GM12878 (cell line): ENCODE results near the gene PKD1L1. TPM values are rescaled to one million over a fixed set of nuclear protein-coding genes. Genes with fewer than 3 reads are reported as not detected.

Experiments
- ATAC-seq: fragments of 200-7000 bp; cut with Tn5 transposase; 3 replicates; pipeline ENCODE4 v1.9.1; 2020; ENCODE audit warnings: mild to moderate bottlenecking, moderate library complexity
- BruUV-seq: library from RNA; stranded (reverse); fragments of 400-500 nt; replicated peaks from 2 replicates; lab custom pipeline; 2021; lab: Mats Ljungman, UMichigan
- CTCF ChIA-PET: fragments of 300-600 bp; sonication (Branson Sonifier 250); formaldehyde crosslinking; extraction: SDS; loops from one replicate; lab custom pipeline; 2021; ENCODE audit warnings: inconsistent platforms; lab: Yijun Ruan, JAX
- POLR2A ChIA-PET: fragments of 350-600 bp; formaldehyde crosslinking; extraction: SDS; loops from one replicate; lab custom pipeline; 2021; ENCODE audit warnings: inconsistent platforms; lab: Charles Lee
- RAD21 ChIA-PET: fragments of 300-600 bp; sonication (Branson Sonifier 250); formaldehyde crosslinking; loops from one replicate; lab custom pipeline; 2023; ENCODE audit warnings: antibody characterized with exemption; ENCODE audit not compliant: unreplicated experiment; lab: Charles Lee
- SMC1A ChIA-PET: fragments of 300-600 bp; sonication (Branson Sonifier 250); formaldehyde crosslinking; loops from one replicate; lab custom pipeline; 2023; ENCODE audit not compliant: unreplicated experiment, uncharacterized antibody; lab: Charles Lee
- DNase-seq: peaks from one replicate; pipeline ENCODE4 v3.0.0-alpha.2; 2011; ENCODE audit warnings: low read depth, low spot score
- FAIRE-seq: peaks from 3 replicates; lab custom pipeline; 2011; peaks lifted over from hg19 to GRCh38; lab: Jason Lieb, UNC
- H2AFZ ChIP-seq: 2 replicates; pipeline ENCODE4 v1.6.0; 2011; ENCODE audit warnings: low read depth, low read length, control low read depth; ENCODE audit not compliant: control insufficient read depth
- H3K27ac ChIP-seq: 2 replicates; pipeline ENCODE4 v1.5.1; 2011; ENCODE audit warnings: control low read depth; ENCODE audit not compliant: control insufficient read depth, insufficient read depth
- H3K27me3 ChIP-seq, 2 experiments: replicated peaks in 1 of 2; 2 replicates each; pipeline versions ENCODE4 v1.6.0 to v1.6.1; 2011; ENCODE audit warnings: low read length in 1 of 2; ENCODE audit not compliant: control insufficient read depth in 2 of 2, insufficient read depth in 2 of 2
- H3K36me3 ChIP-seq, 2 experiments: 2 replicates each; pipeline ENCODE4 v1.5.1; 2011; ENCODE audit warnings: low read length in 1 of 2; ENCODE audit not compliant: control insufficient read depth in 2 of 2, insufficient read depth in 2 of 2
- H3K4me1 ChIP-seq: 2 replicates; pipeline ENCODE4 v1.6.1; 2011; ENCODE audit warnings: mild to moderate bottlenecking, low read length, moderate library complexity, mixed read lengths; ENCODE audit not compliant: control insufficient read depth, insufficient read depth
- H3K4me2 ChIP-seq: 2 replicates; pipeline ENCODE4 v1.6.0; 2011; ENCODE audit warnings: control low read depth; ENCODE audit not compliant: control insufficient read depth, insufficient read depth
- H3K4me3 ChIP-seq: fragments of 200-600 bp; sonication (generic); 2 replicates; pipeline ENCODE4 v1.5.1; 2016
- H3K79me2 ChIP-seq: 2 replicates; pipeline ENCODE4 v1.6.0; 2011; ENCODE audit warnings: low read length; ENCODE audit not compliant: control insufficient read depth, insufficient read depth
- H3K9ac ChIP-seq: 2 replicates; pipeline ENCODE4 v1.8.0; 2011; ENCODE audit warnings: low read length, control low read depth, mixed read lengths; ENCODE audit not compliant: control insufficient read depth, insufficient read depth
- H3K9me3 ChIP-seq: replicated peaks from 3 replicates; pipeline ENCODE4 v1.5.1; 2011; ENCODE audit warnings: mild to moderate bottlenecking, low read length; ENCODE audit not compliant: control insufficient read depth, insufficient read depth
- H4K20me1 ChIP-seq: 2 replicates; pipeline ENCODE4 v1.6.0; 2011; ENCODE audit not compliant: control insufficient read depth, insufficient read depth
- FOS ChIP-seq: IDR thresholded peaks from 3 replicates; pipeline ENCODE4 v1.6.1; 2011; ENCODE audit warnings: borderline replicate concordance; ENCODE audit not compliant: insufficient read length; ENCODE audit errors: extremely low read depth
- ZNF622 ChIP-seq: fragments of 450-650 bp; IDR thresholded peaks from 2 replicates; pipeline ENCODE4 v1.6.1; 2017; ENCODE audit warnings: mild to moderate bottlenecking, inconsistent platforms
- WGBS: methylation state at CpG from one replicate; pipeline ENCODE4 v1.1.6; 2016; ENCODE audit warnings: low lambda C conversion rate; ENCODE audit not compliant: insufficient replicate concordance, insufficient coverage; ENCODE audit errors: missing lambda C conversion rate; 5-methylcytosine and 5-hydroxymethylcytosine counted together
- in situ Hi-C: fragments of 300-500 bp; cut with MboI; formaldehyde crosslinking; loops from 9 replicates; pipeline ENCODE4 v1.14.3; 2018; ENCODE audit warnings: mixed read lengths
- intact Hi-C: fragments of 100-400 bp; cut with micrococcal nuclease; formaldehyde crosslinking; loops from one replicate; pipeline ENCODE4 v1.14.2; 2022; ENCODE audit not compliant: unreplicated experiment
- polyA plus RNA-seq, 11 experiments: library from polyadenylated mRNA; depleted of rRNA in 4 of 11; unstranded in 6 of 11; stranded (reverse) in 5 of 11; fragments of >200 nt; fragmentation: Nextera tagmentation in 4 of 11; fragmentation: Illumina TruSeq in 1 of 11; extraction: Ambion mirVana in 4 of 11; extraction: Trizol in 1 of 11; gene quantifications; 1 replicate in 1 of 11; 2 replicates in 10 of 11; pipeline versions ENCODE4 v1.2.1 to v1.2.3, GENCODE V29; 2011 to 2016; ENCODE audit warnings: inconsistent platforms in 2 of 11, missing spikeins in 2 of 11, low read depth in 1 of 11
- total RNA-seq, 4 experiments: library from RNA; depleted of rRNA in 3 of 4; stranded (reverse); fragments of >200 nt in 3 of 4; fragmentation: Illumina TruSeq in 1 of 4; extraction: Trizol in 1 of 4; gene quantifications; 2 replicates each; pipeline versions ENCODE4 v1.2.1 to v1.2.3, GENCODE V29; 2013 to 2021
- TF ChIP-seq, protein P1 (sequence below): IDR thresholded peaks from 2 replicates; pipeline ENCODE4 v1.6.1; 2011; ENCODE audit warnings: borderline replicate concordance, low read depth, mild to moderate bottlenecking, moderate library complexity, low read length; ENCODE audit not compliant: insufficient read depth, poor library complexity, severe bottlenecking
- TF ChIP-seq, protein P2 (sequence below): fragments of 450-650 bp; IDR thresholded peaks from 2 replicates; pipeline ENCODE4 v1.6.1; 2017; ENCODE audit warnings: mild to moderate bottlenecking, low read depth, inconsistent platforms; ENCODE audit not compliant: poor library complexity, severe bottlenecking

Gene PKD1L1
- total and polyA plus RNA-seq, 10 of the 15 experiments (the other 5 are each of a cell fraction or from before 2014, with no cell fraction given), result under 0.01 to 0.05 (median 0.02) TPM; not detected in 3

DNA sequence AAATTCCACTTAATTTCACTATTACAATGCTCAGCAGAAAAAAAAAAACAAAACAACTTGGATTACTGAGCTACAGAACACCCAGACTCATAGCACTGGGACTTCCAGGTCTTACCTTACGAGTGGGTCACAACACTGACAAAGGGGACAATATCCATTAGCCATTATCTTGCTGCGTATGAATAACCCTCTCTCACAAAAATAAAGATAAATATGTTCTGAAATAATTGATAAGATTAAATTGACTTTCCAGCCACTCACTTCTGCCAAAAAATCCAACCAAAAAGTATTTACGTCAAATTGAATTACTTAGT, 128.7 kb downstream of the PKD1L1 start:
- ChIA-PET POLR2A (no interaction called here), CTCF (interaction anchor here (0.7 to 3.0 kb wide), 14 partner anchors 12 to 1897 kb away, joined by 3 to 51 read pairs (median 4); no protein-coding TSS in a partner anchor), RAD21 (interaction anchor here (0.8 to 1.7 kb wide), 7 partner anchors 13 to 553 kb away, joined by 3 to 30 read pairs (median 3); no protein-coding TSS in a partner anchor), SMC1A (interaction anchor here (0.6 to 5.2 kb wide), 7 partner anchors 10 to 1588 kb away, joined by 3 to 30 read pairs (median 4); no protein-coding TSS in a partner anchor)
- no peak overlapping the region for H3K9ac ChIP-seq
- 80% methylated on average over 3 of the region's 3 CpGs for WGBS
- no peaks in the 10 kb centered on the region for H3K79me2 ChIP-seq
- in situ Hi-C loops (loop anchor here (5.0 kb wide), 1 partner anchor 557 kb away; no protein-coding TSS in a partner anchor), intact Hi-C loops (loop anchor here (1.0 kb wide), 3 partner anchors 374 to 553 kb away; no protein-coding TSS in a partner anchor)
- H3K4me3 ChIP-seq, result no peak overlapping the region
- no peaks in the 10 kb centered on the region for H3K36me3 ChIP-seq
- H3K27ac ChIP-seq, result no peak overlapping the region
- ATAC-seq, result no peak
- no peak for DNase-seq
- no peak overlapping the region for H2AFZ ChIP-seq
- no peaks in the 10 kb centered on the region for H4K20me1 ChIP-seq
- H3K27me3 ChIP-seq, result peaks cover 3% of the 10 kb centered on the region in 2 experiments; a peak in 2 of 4 replicates
- no peak overlapping the region for H3K4me2 ChIP-seq
- H3K9me3 ChIP-seq, result no peaks in the 10 kb centered on the region
- BruUV-seq, result no TSS peak
- H3K4me1 ChIP-seq, result no peaks in the 10 kb centered on the region
- TF ChIP-seq FOS, result no peak
- TF ChIP-seq, protein P1, sequence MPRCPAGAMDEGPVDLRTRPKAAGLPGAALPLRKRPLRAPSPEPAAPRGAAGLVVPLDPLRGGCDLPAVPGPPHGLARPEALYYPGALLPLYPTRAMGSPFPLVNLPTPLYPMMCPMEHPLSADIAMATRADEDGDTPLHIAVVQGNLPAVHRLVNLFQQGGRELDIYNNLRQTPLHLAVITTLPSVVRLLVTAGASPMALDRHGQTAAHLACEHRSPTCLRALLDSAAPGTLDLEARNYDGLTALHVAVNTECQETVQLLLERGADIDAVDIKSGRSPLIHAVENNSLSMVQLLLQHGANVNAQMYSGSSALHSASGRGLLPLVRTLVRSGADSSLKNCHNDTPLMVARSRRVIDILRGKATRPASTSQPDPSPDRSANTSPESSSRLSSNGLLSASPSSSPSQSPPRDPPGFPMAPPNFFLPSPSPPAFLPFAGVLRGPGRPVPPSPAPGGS, result no peak
- TF ChIP-seq ZNF622, result no peak
- TF ChIP-seq, protein P2, sequence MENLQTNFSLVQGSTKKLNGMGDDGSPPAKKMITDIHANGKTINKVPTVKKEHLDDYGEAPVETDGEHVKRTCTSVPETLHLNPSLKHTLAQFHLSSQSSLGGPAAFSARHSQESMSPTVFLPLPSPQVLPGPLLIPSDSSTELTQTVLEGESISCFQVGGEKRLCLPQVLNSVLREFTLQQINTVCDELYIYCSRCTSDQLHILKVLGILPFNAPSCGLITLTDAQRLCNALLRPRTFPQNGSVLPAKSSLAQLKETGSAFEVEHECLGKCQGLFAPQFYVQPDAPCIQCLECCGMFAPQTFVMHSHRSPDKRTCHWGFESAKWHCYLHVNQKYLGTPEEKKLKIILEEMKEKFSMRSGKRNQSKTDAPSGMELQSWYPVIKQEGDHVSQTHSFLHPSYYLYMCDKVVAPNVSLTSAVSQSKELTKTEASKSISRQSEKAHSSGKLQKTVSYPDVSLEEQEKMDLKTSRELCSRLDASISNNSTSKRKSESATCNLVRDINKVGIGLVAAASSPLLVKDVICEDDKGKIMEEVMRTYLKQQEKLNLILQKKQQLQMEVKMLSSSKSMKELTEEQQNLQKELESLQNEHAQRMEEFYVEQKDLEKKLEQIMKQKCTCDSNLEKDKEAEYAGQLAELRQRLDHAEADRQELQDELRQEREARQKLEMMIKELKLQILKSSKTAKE, result no peak
- no peak for FAIRE-seq
